Sigmoid colon (tissue), 3 donors: ENCODE measurements around the gene SLC19A1.

ENCODE experiments used
- POLR2A ChIP-seq, 2 donors: fragments of 450-650 bp; IDR thresholded peaks; one replicate each; pipeline ENCODE4 v1.6.1; 2016; ENCODE audit warnings: antibody characterized with exemption in 2 of 2, mild to moderate bottlenecking in 2 of 2, moderate library complexity in 2 of 2
- TF ChIP-seq, protein P1 (sequence below), 4 experiments: fragments of 450-650 bp in 3 of 4; fragments of 200-600 bp in 1 of 4; IDR thresholded peaks; one replicate each; pipeline ENCODE4 v1.5.1; 2016 to 2019; ENCODE audit warnings: antibody characterized with exemption in 4 of 4, mild to moderate bottlenecking in 3 of 4, moderate library complexity in 2 of 4

DNA sequence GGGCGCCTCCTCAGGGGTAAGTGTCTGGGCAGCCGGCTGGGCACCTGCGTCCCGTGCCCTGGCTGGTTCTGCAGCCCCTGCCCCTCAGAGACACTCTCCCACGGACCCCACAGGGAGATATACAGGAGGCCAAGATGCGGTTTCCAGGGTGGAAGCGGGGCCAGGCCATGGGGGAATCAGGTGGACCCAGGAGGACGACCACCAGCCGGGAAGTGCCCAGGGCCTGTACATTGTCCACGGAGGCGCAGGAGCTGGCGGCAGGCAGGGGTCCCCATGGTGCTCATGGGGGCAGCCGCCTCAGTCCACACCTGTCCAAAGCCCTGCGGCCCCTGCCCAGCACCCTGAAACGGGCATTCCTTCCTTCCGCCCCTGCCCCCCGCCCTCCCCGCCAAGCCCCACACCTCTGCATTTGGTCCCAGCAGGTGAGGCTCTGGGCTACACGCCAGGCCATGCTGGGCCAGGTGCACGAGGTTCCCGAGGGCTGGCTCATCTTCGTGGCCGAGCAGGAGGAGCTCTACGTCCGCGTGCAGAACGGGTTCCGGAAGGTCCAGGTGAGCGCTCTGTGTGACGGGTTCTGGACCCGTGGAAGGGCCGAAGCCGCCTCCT is 36.7 kb downstream of the SLC19A1 start:
- TF ChIP-seq POLR2A (IDR thresholded peaks at IDR 0.05) = no peak
- TF ChIP-seq, protein P1, sequence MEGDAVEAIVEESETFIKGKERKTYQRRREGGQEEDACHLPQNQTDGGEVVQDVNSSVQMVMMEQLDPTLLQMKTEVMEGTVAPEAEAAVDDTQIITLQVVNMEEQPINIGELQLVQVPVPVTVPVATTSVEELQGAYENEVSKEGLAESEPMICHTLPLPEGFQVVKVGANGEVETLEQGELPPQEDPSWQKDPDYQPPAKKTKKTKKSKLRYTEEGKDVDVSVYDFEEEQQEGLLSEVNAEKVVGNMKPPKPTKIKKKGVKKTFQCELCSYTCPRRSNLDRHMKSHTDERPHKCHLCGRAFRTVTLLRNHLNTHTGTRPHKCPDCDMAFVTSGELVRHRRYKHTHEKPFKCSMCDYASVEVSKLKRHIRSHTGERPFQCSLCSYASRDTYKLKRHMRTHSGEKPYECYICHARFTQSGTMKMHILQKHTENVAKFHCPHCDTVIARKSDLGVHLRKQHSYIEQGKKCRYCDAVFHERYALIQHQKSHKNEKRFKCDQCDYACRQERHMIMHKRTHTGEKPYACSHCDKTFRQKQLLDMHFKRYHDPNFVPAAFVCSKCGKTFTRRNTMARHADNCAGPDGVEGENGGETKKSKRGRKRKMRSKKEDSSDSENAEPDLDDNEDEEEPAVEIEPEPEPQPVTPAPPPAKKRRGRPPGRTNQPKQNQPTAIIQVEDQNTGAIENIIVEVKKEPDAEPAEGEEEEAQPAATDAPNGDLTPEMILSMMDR (IDR thresholded peaks at IDR 0.05) = no peak
